GM23248 (cell line): ENCODE data around the gene SNRPA. TPM values are rescaled to one million over a fixed set of nuclear protein-coding genes. Genes with fewer than 3 reads are reported as not detected.

ENCODE experiments used
- DNase-seq: peaks from one replicate; pipeline ENCODE4 v3.0.0-alpha.2; 2015
- H2AFZ ChIP-seq: fragments of 200-600 bp; sonication (generic); 2 replicates; pipeline ENCODE4 v1.6.1; 2016; ENCODE audit warnings: antibody characterized with exemption
- H3F3A ChIP-seq: fragments of 200-600 bp; sonication (generic); 2 replicates; pipeline ENCODE4 v1.6.1; 2016; ENCODE audit warnings: mild to moderate bottlenecking, antibody characterized with exemption, mixed run types; ENCODE audit not compliant: insufficient read depth
- H3K27ac ChIP-seq: fragments of 200-600 bp; sonication (generic); 2 replicates; pipeline ENCODE4 v1.5.1; 2016; ENCODE audit warnings: mild to moderate bottlenecking
- H3K27me3 ChIP-seq: fragments of 200-600 bp; sonication (generic); replicated peaks from 2 replicates; pipeline ENCODE4 v1.6.1; 2016; ENCODE audit warnings: mild to moderate bottlenecking; ENCODE audit not compliant: insufficient read depth
- H3K36me3 ChIP-seq: fragments of 200-600 bp; sonication (generic); 2 replicates; pipeline ENCODE4 v1.6.1; 2016; ENCODE audit warnings: low read depth, mild to moderate bottlenecking
- H3K4me1 ChIP-seq: fragments of 200-600 bp; sonication (generic); 2 replicates; pipeline ENCODE4 v1.6.1; 2016; ENCODE audit warnings: mild to moderate bottlenecking; ENCODE audit not compliant: insufficient read depth
- H3K4me2 ChIP-seq: fragments of 200-600 bp; sonication (generic); one replicate; pipeline ENCODE4 v1.6.1; 2016; ENCODE audit warnings: mild to moderate bottlenecking; ENCODE audit not compliant: unreplicated experiment
- H3K4me3 ChIP-seq: fragments of 200-600 bp; sonication (generic); 2 replicates; pipeline ENCODE4 v1.5.1; 2016; ENCODE audit warnings: mild to moderate bottlenecking
- H3K79me2 ChIP-seq: fragments of 200-600 bp; sonication (generic); 2 replicates; pipeline ENCODE4 v1.6.1; 2016; ENCODE audit warnings: mild to moderate bottlenecking; ENCODE audit not compliant: insufficient read depth
- H3K9ac ChIP-seq: fragments of 200-600 bp; sonication (generic); 2 replicates; pipeline ENCODE4 v1.6.1; 2016; ENCODE audit warnings: mild to moderate bottlenecking
- H3K9me2 ChIP-seq: fragments of 200-600 bp; sonication (generic); 2 replicates; pipeline ENCODE4 v1.6.1; 2016; ENCODE audit warnings: mixed run types, mild to moderate bottlenecking, moderate library complexity; ENCODE audit not compliant: insufficient read depth
- H3K9me3 ChIP-seq: fragments of 200-600 bp; sonication (generic); one replicate; pipeline ENCODE4 v1.6.1; 2017; ENCODE audit warnings: low read depth
- H4K20me1 ChIP-seq: fragments of 200-600 bp; sonication (generic); 2 replicates; pipeline ENCODE4 v1.6.0; 2016; ENCODE audit not compliant: insufficient read depth
- EZH2 ChIP-seq: fragments of 200-600 bp; sonication (generic); IDR thresholded peaks from 2 replicates; pipeline ENCODE4 v1.6.1; 2018; ENCODE audit warnings: antibody characterized with exemption, mild to moderate bottlenecking; ENCODE audit not compliant: insufficient read depth, poor library complexity, severe bottlenecking
- EZH2phosphoT487 ChIP-seq: fragments of 200-600 bp; sonication (generic); IDR thresholded peaks from 2 replicates; pipeline ENCODE4 v1.6.1; 2018; ENCODE audit warnings: antibody characterized with exemption, moderate library complexity, mild to moderate bottlenecking, low read depth; ENCODE audit not compliant: insufficient read depth
- WGBS, 2 experiments: methylation state at CpG; one replicate each; pipeline ENCODE4 v1.1.6; 2015 to 2017; ENCODE audit warnings: low lambda C conversion rate in 2 of 2, low coverage in 1 of 2; ENCODE audit errors: missing lambda C conversion rate in 2 of 2; 5-methylcytosine and 5-hydroxymethylcytosine counted together
- in situ Hi-C: fragments of 300-500 bp; cut with MboI; formaldehyde crosslinking; loops from 2 replicates; pipeline ENCODE4 v1.15.0; 2020
- polyA plus RNA-seq: library from polyadenylated mRNA; unstranded; fragments of >200 nt; fragmentation: Nextera tagmentation; extraction: Ambion mirVana; gene quantifications from 2 replicates; pipeline ENCODE4 v1.2.1, GENCODE V29; 2016
- total RNA-seq: library from RNA; depleted of rRNA; stranded (reverse); fragments of >200 nt; shearing (Covaris generic); gene quantifications from 2 replicates; pipeline ENCODE4 v1.2.3, GENCODE V29; 2014

The SNRPA gene
- total and polyA plus RNA-seq, 2 experiments from 2014 or later, result 30.6 to 58.5 TPM

DNA sequence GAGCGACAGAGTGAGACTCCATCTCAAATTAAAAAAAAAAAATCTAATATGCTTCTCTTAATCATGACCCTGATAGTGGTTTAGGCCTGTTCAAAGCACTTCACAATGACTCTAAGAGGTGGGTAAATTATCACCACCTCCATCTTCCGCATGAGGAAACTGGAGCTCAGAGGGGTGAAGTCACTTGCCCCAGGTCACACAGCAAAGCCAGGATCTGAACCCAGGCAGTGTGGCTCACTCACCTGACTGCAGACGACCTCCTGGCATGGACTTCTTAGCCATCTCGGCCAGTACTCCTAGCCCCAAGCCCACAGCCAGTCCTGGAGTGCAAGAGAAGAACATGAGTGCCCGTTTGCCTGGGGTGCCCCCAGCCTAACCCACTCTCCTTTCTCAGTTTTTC is 41.2 kb upstream of the SNRPA start:
- in situ Hi-C loops, result no loop called here
- Histone ChIP-seq H3K27ac (no peak overlapping the region), H3F3A (no peaks in the 10 kb centered on the region), H3K9me3 (no peaks in the 10 kb centered on the region), H4K20me1 (no peaks in the 10 kb centered on the region), H3K79me2 (0 out of 2 replicates have a peak, but pooled peaks cover 6% of the 10 kb centered on the region), H2AFZ (no peak overlapping the region), H3K9ac (no peak overlapping the region), H3K36me3 (peaks cover 7% of the 10 kb centered on the region; the same call in 1 of the 2 replicates), H3K4me3 (no peak overlapping the region), H3K4me2 (no peak overlapping the region), H3K27me3 (no peaks in the 10 kb centered on the region), H3K4me1 (no peaks in the 10 kb centered on the region), H3K9me2 (no peaks in the 10 kb centered on the region)
- TF ChIP-seq EZH2phosphoT487 (no peak), EZH2 (no peak)
- no peak for DNase-seq
- WGBS, 2 experiments, result 95 to 96% methylated on average over 5 of the region's 5 CpGs

DNA sequence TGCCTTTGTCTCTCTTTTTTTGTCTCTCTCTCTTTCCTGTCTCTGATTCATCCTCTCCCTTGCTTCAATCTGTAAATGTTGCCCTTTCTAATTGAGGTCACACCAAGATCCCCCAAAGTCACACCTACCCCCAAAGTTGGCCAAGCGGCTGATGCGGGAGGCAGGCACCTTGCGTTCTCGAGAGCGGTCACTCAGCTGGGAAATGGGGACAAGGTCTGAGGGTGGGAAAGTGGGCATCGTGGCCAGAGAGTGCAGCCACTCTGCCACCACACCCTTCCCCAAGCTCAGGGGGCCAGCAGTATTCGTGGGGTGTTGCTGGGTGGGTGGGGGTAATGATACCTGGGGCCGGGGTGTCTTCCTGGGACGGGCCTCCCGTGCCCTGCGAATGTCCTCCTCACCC is 37.1 kb upstream of the SNRPA start:
- Histone ChIP-seq H3K9me3 (no peaks in the 10 kb centered on the region), H3K9ac (peak overlapping the region; percentile 96), H3K36me3 (no peaks in the 10 kb centered on the region), H3K9me2 (no peaks in the 10 kb centered on the region), H3K4me3 (no peak overlapping the region), H4K20me1 (no peaks in the 10 kb centered on the region), H2AFZ (no peak overlapping the region), H3K27ac (no peak overlapping the region), H3F3A (peaks cover 20% of the 10 kb centered on the region), H3K4me2 (no peak overlapping the region), H3K79me2 (peaks cover 23% of the 10 kb centered on the region), H3K27me3 (no peaks in the 10 kb centered on the region), H3K4me1 (no peaks in the 10 kb centered on the region)
- TF ChIP-seq EZH2phosphoT487 (no peak), EZH2 (no peak)
- 81 to 84% methylated on average over 9 to 11 of the region's 11 CpGs for WGBS, 2 experiments
- DNase-seq, result no peak
- in situ Hi-C loops, result no loop called here

DNA sequence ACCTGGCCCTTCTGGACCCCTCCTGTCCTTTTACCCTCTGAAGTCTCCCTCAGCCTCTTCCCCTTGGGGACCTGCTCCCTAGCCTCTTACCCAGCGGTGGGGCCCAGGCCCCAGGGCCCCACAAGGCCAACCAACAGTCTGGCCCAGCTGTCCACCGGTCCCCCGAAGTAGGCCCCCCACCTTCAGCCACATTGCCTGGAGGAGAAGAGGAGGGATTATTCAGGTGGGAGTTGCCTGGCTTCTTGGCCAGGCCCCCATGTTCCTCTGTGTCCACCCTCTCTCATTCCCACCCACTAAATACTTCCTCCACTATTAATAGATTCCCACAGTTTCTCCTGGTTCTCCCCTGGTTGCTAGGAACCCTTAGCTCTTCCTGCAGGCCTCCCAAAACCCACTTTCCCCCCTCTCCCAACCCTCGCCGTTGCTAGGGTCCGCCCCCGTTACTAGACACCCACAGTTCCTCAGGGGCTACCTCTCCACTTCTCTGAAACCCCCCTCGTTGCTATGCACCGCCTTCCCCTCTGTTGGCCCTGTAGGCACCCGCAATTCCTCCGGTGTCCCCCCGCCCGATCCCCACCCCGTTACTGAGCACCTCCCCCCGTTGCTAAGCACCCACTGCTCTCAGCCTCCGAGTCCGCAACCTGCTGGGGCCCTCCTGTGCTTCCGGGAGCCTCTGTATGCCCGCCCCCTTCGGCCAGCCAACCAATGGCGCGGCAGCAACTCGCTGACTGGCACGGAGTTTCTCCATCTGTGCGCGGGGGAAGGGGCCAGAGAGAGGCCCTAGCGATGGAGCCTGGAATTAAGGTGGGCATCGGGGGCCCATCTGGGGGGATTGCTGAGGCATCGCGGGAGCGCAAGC is 36.3 kb upstream of the SNRPA start:
- Histone ChIP-seq H3K9me2 (no peaks in the 10 kb centered on the region), H3K79me2 (peaks cover 31% of the 10 kb centered on the region), H3K9me3 (no peaks in the 10 kb centered on the region), H2AFZ (peak overlapping the region; percentile 60), H3K4me1 (peaks cover 5% of the 10 kb centered on the region; the same call in 1 of the 2 replicates), H3K27ac (peak overlapping the region; percentile 100), H3K27me3 (no peaks in the 10 kb centered on the region), H3F3A (peaks cover 27% of the 10 kb centered on the region), H3K9ac (peak overlapping the region; percentile 96), H3K36me3 (no peaks in the 10 kb centered on the region), H3K4me3 (peak overlapping the region; percentile 74), H3K4me2 (peak overlapping the region; percentile 82), H4K20me1 (no peaks in the 10 kb centered on the region)
- in situ Hi-C loops, result no loop called here
- TF ChIP-seq EZH2phosphoT487 (no peak), EZH2 (no peak)
- 5 to 9% methylated on average over 11 to 31 of the region's 31 CpGs for WGBS, 2 experiments
- DNase-seq, result peak; percentile 96

DNA sequence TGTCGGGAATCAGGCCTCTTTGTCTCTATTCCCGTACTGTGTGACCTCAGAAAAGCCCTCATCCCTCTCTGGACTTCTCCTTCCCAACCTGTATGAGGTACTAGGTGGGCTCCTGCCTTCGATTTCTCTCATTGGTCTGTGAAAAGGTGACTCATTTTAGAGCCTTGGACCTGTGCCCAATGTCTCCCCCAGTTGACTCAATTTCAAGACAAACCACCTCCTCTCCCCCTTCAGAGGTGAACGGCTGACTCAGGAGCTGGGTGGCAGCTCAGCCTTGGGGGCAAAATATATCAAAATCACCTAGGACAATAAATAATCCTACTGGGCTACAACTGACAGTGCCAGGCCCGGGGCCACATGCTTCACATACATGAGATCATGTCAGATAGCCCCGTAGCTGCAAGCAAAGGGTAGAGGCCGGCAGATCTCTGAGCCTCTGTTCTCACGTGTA is 34.9 kb upstream of the SNRPA start:
- no peaks in the 10 kb centered on the region for H4K20me1 ChIP-seq
- peak overlapping the region; percentile 85 for H3K4me2 ChIP-seq
- peaks cover 36% of the 10 kb centered on the region for H3F3A ChIP-seq
- peak overlapping the region; percentile 96 for H3K9ac ChIP-seq
- H3K9me3 ChIP-seq, result no peaks in the 10 kb centered on the region
- peak overlapping the region; percentile 100 for H3K27ac ChIP-seq
- TF ChIP-seq EZH2, result no peak
- TF ChIP-seq EZH2phosphoT487, result no peak
- in situ Hi-C loops, result no loop called here
- peaks cover 18% of the 10 kb centered on the region for H3K4me1 ChIP-seq
- H3K79me2 ChIP-seq, result peaks cover 44% of the 10 kb centered on the region
- DNase-seq, result peak; percentile 88
- H3K9me2 ChIP-seq, result no peaks in the 10 kb centered on the region
- no peaks in the 10 kb centered on the region for H3K27me3 ChIP-seq
- 1% methylated on average over 8 of the region's 8 CpGs for WGBS, 2 experiments
- H2AFZ ChIP-seq, result peak overlapping the region; percentile 39
- no peaks in the 10 kb centered on the region for H3K36me3 ChIP-seq
- peak overlapping the region; percentile 79 for H3K4me3 ChIP-seq
